ENCODE data around the gene DLGAP4. TPM values are rescaled to one million over a fixed set of nuclear protein-coding genes. Genes with fewer than 3 reads are reported as not detected.
A peak's percentile ranks its signal among the peaks of the same experiment; 100 is the strongest.

DLGAP4 gene
- total and polyA plus RNA-seq, 2 of the 13 experiments (the other 11 are each of a cell fraction or from before 2014, with no cell fraction given): 15.2 to 26.7 TPM

DNA sequence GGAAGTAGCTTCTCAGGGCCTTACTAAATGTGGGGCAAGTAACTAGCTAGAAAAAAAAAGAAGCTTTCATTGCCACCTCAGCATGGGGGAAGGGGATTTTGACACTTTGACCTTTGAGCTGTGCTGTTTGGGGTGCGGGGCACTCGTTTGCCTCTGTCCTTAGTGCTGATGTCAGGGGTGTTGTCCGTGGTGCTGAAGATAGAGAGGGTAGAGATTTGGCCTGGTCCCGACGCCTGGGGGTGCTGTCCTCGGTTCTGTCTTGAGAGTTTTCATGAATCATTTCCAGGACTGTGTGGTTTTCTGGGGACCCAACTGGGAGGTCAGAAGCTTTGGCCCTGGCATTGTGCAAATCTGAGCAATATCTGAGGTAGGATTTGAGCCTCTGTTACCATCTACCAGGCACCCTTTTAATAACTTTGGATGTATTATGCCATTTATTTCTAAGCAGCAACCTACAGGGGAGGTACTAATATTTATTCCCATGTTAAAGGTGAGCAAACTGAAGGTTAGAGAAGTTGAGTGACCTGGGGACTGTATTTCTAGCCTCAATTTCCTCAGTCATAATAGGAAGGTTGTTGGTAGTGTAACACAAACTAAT lies 78.0 kb downstream of the DLGAP4 start (continued):
- TF ChIP-seq ZNF331 (CRISPR knock-in tag; IDR thresholded peaks at IDR 0.05): peak; percentile 100
- TF ChIP-seq ZMYM2 (CRISPR knock-in tag; IDR thresholded peaks at IDR 0.05): peak; percentile 80
- TF ChIP-seq ZNF672 (CRISPR knock-in tag; IDR thresholded peaks at IDR 0.05): peak; percentile 95
- TF ChIP-seq, protein P1, sequence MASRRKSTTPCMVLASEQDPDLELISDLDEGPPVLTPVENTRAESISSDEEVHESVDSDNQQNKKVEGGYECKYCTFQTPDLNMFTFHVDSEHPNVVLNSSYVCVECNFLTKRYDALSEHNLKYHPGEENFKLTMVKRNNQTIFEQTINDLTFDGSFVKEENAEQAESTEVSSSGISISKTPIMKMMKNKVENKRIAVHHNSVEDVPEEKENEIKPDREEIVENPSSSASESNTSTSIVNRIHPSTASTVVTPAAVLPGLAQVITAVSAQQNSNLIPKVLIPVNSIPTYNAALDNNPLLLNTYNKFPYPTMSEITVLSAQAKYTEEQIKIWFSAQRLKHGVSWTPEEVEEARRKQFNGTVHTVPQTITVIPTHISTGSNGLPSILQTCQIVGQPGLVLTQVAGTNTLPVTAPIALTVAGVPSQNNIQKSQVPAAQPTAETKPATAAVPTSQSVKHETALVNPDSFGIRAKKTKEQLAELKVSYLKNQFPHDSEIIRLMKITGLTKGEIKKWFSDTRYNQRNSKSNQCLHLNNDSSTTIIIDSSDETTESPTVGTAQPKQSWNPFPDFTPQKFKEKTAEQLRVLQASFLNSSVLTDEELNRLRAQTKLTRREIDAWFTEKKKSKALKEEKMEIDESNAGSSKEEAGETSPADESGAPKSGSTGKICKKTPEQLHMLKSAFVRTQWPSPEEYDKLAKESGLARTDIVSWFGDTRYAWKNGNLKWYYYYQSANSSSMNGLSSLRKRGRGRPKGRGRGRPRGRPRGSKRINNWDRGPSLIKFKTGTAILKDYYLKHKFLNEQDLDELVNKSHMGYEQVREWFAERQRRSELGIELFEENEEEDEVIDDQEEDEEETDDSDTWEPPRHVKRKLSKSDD (CRISPR knock-in tag; IDR thresholded peaks at IDR 0.05; ENCODE audit: low read depth): peak; percentile 99
- TF ChIP-seq SOX5 (CRISPR knock-in tag; IDR thresholded peaks at IDR 0.05; ENCODE audit: borderline replicate concordance): peak; percentile 93
- peak; percentile 89; the same call in 1 of the 2 replicates for TF ChIP-seq GPBP1L1 (CRISPR knock-in tag; IDR thresholded peaks at IDR 0.05)
- peak; percentile 83 for TF ChIP-seq CEBPG (CRISPR knock-in tag; IDR thresholded peaks at IDR 0.05)
- TF ChIP-seq CSRNP2 (CRISPR knock-in tag; conservative IDR thresholded peaks at IDR 0.05; ENCODE audit: low read depth): peak; percentile 99
- TF ChIP-seq MBNL3 (CRISPR knock-in tag; conservative IDR thresholded peaks at IDR 0.05): no peak; the same call in 1 of the 2 replicates
- TF ChIP-seq REPIN1 (CRISPR knock-in tag; IDR thresholded peaks at IDR 0.05; ENCODE audit: borderline replicate concordance, low read depth): peak; percentile 100
- peak; percentile 100 for TF ChIP-seq MZF1 (CRISPR knock-in tag; IDR thresholded peaks at IDR 0.05; ENCODE audit: borderline replicate concordance)
- peak; percentile 100 for TF ChIP-seq IRF2 (CRISPR knock-in tag; IDR thresholded peaks at IDR 0.05)
- TF ChIP-seq, protein P2, sequence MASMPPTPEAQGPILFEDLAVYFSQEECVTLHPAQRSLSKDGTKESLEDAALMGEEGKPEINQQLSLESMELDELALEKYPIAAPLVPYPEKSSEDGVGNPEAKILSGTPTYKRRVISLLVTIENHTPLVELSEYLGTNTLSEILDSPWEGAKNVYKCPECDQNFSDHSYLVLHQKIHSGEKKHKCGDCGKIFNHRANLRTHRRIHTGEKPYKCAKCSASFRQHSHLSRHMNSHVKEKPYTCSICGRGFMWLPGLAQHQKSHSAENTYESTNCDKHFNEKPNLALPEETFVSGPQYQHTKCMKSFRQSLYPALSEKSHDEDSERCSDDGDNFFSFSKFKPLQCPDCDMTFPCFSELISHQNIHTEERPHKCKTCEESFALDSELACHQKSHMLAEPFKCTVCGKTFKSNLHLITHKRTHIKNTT (CRISPR knock-in tag; IDR thresholded peaks at IDR 0.05): no peak
- no peak for TF ChIP-seq GATA4 (IDR thresholded peaks at IDR 0.05; ENCODE audit: borderline replicate concordance, low read depth)
- TF ChIP-seq ZNF556 (CRISPR knock-in tag; IDR thresholded peaks at IDR 0.05; ENCODE audit: borderline replicate concordance): peak; percentile 98
- TF ChIP-seq, protein P3, sequence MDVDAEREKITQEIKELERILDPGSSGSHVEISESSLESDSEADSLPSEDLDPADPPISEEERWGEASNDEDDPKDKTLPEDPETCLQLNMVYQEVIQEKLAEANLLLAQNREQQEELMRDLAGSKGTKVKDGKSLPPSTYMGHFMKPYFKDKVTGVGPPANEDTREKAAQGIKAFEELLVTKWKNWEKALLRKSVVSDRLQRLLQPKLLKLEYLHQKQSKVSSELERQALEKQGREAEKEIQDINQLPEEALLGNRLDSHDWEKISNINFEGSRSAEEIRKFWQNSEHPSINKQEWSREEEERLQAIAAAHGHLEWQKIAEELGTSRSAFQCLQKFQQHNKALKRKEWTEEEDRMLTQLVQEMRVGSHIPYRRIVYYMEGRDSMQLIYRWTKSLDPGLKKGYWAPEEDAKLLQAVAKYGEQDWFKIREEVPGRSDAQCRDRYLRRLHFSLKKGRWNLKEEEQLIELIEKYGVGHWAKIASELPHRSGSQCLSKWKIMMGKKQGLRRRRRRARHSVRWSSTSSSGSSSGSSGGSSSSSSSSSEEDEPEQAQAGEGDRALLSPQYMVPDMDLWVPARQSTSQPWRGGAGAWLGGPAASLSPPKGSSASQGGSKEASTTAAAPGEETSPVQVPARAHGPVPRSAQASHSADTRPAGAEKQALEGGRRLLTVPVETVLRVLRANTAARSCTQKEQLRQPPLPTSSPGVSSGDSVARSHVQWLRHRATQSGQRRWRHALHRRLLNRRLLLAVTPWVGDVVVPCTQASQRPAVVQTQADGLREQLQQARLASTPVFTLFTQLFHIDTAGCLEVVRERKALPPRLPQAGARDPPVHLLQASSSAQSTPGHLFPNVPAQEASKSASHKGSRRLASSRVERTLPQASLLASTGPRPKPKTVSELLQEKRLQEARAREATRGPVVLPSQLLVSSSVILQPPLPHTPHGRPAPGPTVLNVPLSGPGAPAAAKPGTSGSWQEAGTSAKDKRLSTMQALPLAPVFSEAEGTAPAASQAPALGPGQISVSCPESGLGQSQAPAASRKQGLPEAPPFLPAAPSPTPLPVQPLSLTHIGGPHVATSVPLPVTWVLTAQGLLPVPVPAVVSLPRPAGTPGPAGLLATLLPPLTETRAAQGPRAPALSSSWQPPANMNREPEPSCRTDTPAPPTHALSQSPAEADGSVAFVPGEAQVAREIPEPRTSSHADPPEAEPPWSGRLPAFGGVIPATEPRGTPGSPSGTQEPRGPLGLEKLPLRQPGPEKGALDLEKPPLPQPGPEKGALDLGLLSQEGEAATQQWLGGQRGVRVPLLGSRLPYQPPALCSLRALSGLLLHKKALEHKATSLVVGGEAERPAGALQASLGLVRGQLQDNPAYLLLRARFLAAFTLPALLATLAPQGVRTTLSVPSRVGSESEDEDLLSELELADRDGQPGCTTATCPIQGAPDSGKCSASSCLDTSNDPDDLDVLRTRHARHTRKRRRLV (CRISPR knock-in tag; IDR thresholded peaks at IDR 0.05): peak; percentile 99
- TF ChIP-seq ZC3H4 (CRISPR knock-in tag; IDR thresholded peaks at IDR 0.05; ENCODE audit: borderline replicate concordance): peak; percentile 99
- peak; percentile 100 for TF ChIP-seq SALL1 (CRISPR knock-in tag; IDR thresholded peaks at IDR 0.05)

Data from HepG2 (cell line).